Measurements from ENCODE around the gene GTPBP4. TPM values are rescaled to one million over a fixed set of nuclear protein-coding genes. Genes with fewer than 3 reads are reported as not detected.

GTPBP4 gene
- total and polyA plus RNA-seq, 2 of the 13 experiments (the other 11 are each of a cell fraction or from before 2014, with no cell fraction given): 24.1 to 85.5 TPM

- DNase-seq (ENCODE audit: low spot score): peak; percentile 93
- H3K4me3 ChIP-seq (replicated peaks in 1 of 3; ENCODE audit: insufficient read depth in 1 of 3, low read depth in 2 of 3, low read length in 3 of 3): peak overlapping the region; percentile 35 to 56 (median 44)
- CTCF ChIA-PET (ENCODE audit: low intra/inter-chr PET ratio, low total read pairs): no interaction called here
- TF ChIP-seq SPEN (CRISPR knock-in tag; IDR thresholded peaks at IDR 0.05; ENCODE audit: low read depth) (no peak), POGZ (CRISPR knock-in tag; IDR thresholded peaks at IDR 0.05) (0 out of 2 replicates have a peak, but pooled peaks have one; percentile 14), MEF2D (CRISPR knock-in tag; IDR thresholded peaks at IDR 0.05) (peak; percentile 77), ZNF276 (CRISPR knock-in tag; IDR thresholded peaks at IDR 0.05; ENCODE audit: low read depth) (no peak), CC2D1A (CRISPR knock-in tag; IDR thresholded peaks at IDR 0.05) (no peak), ZNF891 (CRISPR knock-in tag; IDR thresholded peaks at IDR 0.05) (no peak), ZNF333 (CRISPR knock-in tag; IDR thresholded peaks at IDR 0.05; ENCODE audit: borderline replicate concordance) (no peak), ZNF350 (CRISPR knock-in tag; IDR thresholded peaks at IDR 0.05; ENCODE audit: borderline replicate concordance, low read depth) (0 out of 2 replicates have a peak, but pooled peaks have one; percentile 22), MTA1 (CRISPR knock-in tag; IDR thresholded peaks at IDR 0.05; ENCODE audit: borderline replicate concordance) (peak; percentile 32; the same call in 1 of the 2 replicates), U2AF1 (optimal IDR thresholded peaks at IDR 0.05; ENCODE audit: low read depth, low read length) (no peak), POLR2AphosphoS2 (IDR thresholded peaks at IDR 0.05; ENCODE audit: low read depth, low read length) (no peak), KDM5A (IDR thresholded peaks at IDR 0.05; ENCODE audit: borderline replicate concordance, low read length) (no peak), NCOR1 (IDR thresholded peaks at IDR 0.05; ENCODE audit: borderline replicate concordance, low read length) (peak; percentile 77; the same call in 1 of the 2 replicates), ZNF230 (CRISPR knock-in tag; IDR thresholded peaks at IDR 0.05) (no peak), KDM6A (CRISPR knock-in tag; IDR thresholded peaks at IDR 0.05; ENCODE audit: low read depth) (no peak), NR2F6 (IDR thresholded peaks at IDR 0.05) (peak; percentile 93), NR2F6 (CRISPR knock-in tag; IDR thresholded peaks at IDR 0.05) (peak; percentile 83), NFRKB (IDR thresholded peaks at IDR 0.05) (no peak), ZBTB4 (CRISPR knock-in tag; IDR thresholded peaks at IDR 0.05; ENCODE audit: borderline replicate concordance) (no peak), HOXA3 (CRISPR knock-in tag; IDR thresholded peaks at IDR 0.05) (no peak), HMG20A (CRISPR knock-in tag; IDR thresholded peaks at IDR 0.05; ENCODE audit: borderline replicate concordance) (peak; percentile 87)
Observed at GRCh38 chr10:970311-971149, 17.7 kb upstream of the GTPBP4 start.

More at GRCh38 chr10:970311-971149, 17.7 kb upstream of the GTPBP4 start:
- Histone ChIP-seq H3K9ac (ENCODE audit: insufficient read depth, low read depth, low read length) (peak overlapping the region; percentile 33; the same call in 1 of the 2 replicates), H4K20me1 (ENCODE audit: insufficient read depth, low read length) (no peaks in the 10 kb centered on the region), H3K4me2 (ENCODE audit: low read depth, low read length) (peak overlapping the region; percentile 77), H3K36me3 (replicated peaks in 1 of 2; ENCODE audit: control insufficient read depth in 1 of 2, insufficient read depth in 2 of 2, low read length in 2 of 2) (no peaks in the 10 kb centered on the region), H2AFZ (ENCODE audit: low read length) (no peak overlapping the region), H3K9me3 (ENCODE audit: low read length) (no peaks in the 10 kb centered on the region), H3K27me3 (ENCODE audit: control insufficient read depth in 1 of 2, insufficient read depth in 2 of 2, low read length in 2 of 2) (peaks cover 0 to 35% of the 10 kb centered on the region in 2 experiments; a peak in 3 of 5 replicates), H3K79me2 (ENCODE audit: insufficient read depth, low read length) (no peaks in the 10 kb centered on the region), H3K27ac (ENCODE audit: extremely low read length, insufficient read depth, low read length) (peak overlapping the region; percentile 68), H3K4me1 (ENCODE audit: insufficient read depth, low read length) (peaks cover 68% of the 10 kb centered on the region)
- POLR2A ChIA-PET: interaction anchor here (1.0 to 3.0 kb wide), 5 partner anchors 15 to 79 kb away, joined by 3 to 39 read pairs (median 7); partner anchors contain the start of genes GTPBP4 and IDI1
- intact Hi-C loops (cut with micrococcal nuclease; ENCODE audit: unreplicated experiment) (loop anchor here (2.0 kb wide), 2 partner anchors 16 to 40 kb away; partner anchors contain the start of gene LARP4B), in situ Hi-C loops (cut with HindIII; ENCODE audit: extremely low pct_ligation_motif_present, low pct_unique_long_range_greater_than_20kb) (no loop called here)
- no TSS peak for BruUV-seq (replicated peaks)
- ATAC-seq: peak; percentile 81
- peak; percentile 91 for FAIRE-seq
- under 1% methylated on average over 14 of the region's 14 CpGs for whole genome bisulfite sequencing (ENCODE audit: low lambda C conversion rate)

Data from HepG2 (cell line).